ENCODE results near the gene SP2.

SP2 gene

DNA sequence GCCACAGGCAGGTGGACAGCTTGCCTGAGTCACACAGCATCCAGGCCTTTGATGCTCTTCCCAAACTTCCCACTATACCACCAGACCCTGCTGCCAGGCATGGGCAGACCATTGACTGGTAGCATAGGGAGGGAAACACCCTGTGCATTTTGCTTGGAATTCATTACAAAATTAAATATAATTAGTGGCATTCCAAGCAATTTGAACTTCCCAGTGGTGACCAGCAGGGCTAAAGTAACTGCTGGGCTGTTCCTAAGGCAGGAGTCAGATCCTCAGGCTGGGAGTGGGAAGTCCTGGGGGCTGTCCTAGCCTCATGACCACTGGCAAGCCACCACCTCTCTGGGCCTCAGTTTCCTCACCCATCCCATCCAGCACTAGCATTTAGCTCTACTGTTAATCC is 57.9 kb downstream of the SP2 start:
- no peaks in the 10 kb centered on the region for H3K79me2 ChIP-seq (ENCODE audit: insufficient read depth, low read depth)
- no peak overlapping the region for H2AFZ ChIP-seq (ENCODE audit: low read depth)
- H3K9ac ChIP-seq, result no peak overlapping the region
- no peak overlapping the region for H3K27ac ChIP-seq
- H3K27me3 ChIP-seq (ENCODE audit: insufficient read depth, low read depth), result no peaks in the 10 kb centered on the region
- no peak overlapping the region for H3K4me2 ChIP-seq
- H4K20me1 ChIP-seq (ENCODE audit: insufficient read depth), result no peaks in the 10 kb centered on the region
- H3K36me3 ChIP-seq (ENCODE audit: insufficient read depth), result no peaks in the 10 kb centered on the region
- H3K4me1 ChIP-seq (ENCODE audit: low read depth, poor library complexity, severe bottlenecking), result peaks cover 17% of the 10 kb centered on the region
- no peak overlapping the region for H3K4me3 ChIP-seq (IDR thresholded peaks at IDR 0.05; ENCODE audit: insufficient read depth, low read depth, low read length)
- TF ChIP-seq, protein P1, sequence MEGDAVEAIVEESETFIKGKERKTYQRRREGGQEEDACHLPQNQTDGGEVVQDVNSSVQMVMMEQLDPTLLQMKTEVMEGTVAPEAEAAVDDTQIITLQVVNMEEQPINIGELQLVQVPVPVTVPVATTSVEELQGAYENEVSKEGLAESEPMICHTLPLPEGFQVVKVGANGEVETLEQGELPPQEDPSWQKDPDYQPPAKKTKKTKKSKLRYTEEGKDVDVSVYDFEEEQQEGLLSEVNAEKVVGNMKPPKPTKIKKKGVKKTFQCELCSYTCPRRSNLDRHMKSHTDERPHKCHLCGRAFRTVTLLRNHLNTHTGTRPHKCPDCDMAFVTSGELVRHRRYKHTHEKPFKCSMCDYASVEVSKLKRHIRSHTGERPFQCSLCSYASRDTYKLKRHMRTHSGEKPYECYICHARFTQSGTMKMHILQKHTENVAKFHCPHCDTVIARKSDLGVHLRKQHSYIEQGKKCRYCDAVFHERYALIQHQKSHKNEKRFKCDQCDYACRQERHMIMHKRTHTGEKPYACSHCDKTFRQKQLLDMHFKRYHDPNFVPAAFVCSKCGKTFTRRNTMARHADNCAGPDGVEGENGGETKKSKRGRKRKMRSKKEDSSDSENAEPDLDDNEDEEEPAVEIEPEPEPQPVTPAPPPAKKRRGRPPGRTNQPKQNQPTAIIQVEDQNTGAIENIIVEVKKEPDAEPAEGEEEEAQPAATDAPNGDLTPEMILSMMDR (conservative IDR thresholded peaks at IDR 0.05; ENCODE audit: low read depth, low read length), result no peak

DNA sequence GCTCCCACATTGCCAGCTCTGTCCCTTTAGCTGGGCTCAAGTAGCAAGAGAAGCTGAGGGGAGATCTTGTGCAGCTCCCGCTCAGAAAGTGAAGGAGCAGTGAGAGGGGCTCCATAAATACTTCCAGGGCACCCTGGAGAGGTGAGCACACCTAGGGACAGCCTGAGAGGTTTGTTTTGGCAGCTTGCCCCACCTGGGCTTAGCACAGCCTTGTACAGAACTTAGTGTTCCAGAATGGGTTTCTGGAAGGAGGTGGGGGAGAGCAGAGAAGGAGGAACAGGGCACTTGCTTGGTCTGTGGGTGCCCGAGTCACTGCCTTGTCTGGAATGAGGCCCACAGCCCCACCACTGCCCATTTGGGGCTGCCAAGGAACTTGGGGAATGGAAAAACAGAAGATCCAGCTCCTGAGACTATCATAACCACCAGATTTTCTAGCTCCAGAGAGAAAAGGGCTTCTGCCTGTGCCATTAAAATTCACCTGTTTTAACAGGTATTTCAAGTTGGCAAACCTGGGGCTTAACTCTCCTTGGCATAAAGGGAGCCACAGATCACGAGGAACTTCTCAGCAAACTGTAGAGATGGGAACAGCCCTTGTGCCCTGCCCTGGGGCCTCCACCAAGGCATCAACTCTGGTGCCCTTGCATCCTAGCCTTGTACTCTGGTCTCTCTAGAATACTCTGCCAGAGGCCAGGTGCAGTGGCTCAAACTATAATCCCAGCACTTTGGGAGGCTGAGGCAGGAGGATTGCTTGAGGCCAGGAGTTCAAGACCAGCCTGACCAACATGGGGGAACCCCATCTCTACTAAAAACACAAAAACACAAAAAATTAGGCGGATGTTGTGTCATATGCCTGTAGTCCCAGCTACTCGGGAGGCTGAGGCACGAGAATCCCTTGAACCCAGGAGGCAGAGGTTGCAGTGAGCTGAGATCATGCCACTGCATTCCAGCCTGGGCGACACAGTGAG is 59.7 kb downstream of the SP2 start:
- Histone ChIP-seq H3K27ac (no peak overlapping the region), H3K79me2 (ENCODE audit: insufficient read depth, low read depth) (no peaks in the 10 kb centered on the region), H2AFZ (ENCODE audit: low read depth) (no peak overlapping the region), H3K36me3 (ENCODE audit: insufficient read depth) (no peaks in the 10 kb centered on the region), H3K27me3 (ENCODE audit: insufficient read depth, low read depth) (no peaks in the 10 kb centered on the region), H3K4me1 (ENCODE audit: low read depth, poor library complexity, severe bottlenecking) (peaks cover 5% of the 10 kb centered on the region), H3K9ac (no peak overlapping the region), H3K4me2 (no peak overlapping the region), H4K20me1 (ENCODE audit: insufficient read depth) (no peaks in the 10 kb centered on the region), H3K4me3 (IDR thresholded peaks at IDR 0.05; ENCODE audit: insufficient read depth, low read depth, low read length) (no peak overlapping the region)
- TF ChIP-seq, protein P1 (conservative IDR thresholded peaks at IDR 0.05; ENCODE audit: low read depth, low read length), result no peak

DNA sequence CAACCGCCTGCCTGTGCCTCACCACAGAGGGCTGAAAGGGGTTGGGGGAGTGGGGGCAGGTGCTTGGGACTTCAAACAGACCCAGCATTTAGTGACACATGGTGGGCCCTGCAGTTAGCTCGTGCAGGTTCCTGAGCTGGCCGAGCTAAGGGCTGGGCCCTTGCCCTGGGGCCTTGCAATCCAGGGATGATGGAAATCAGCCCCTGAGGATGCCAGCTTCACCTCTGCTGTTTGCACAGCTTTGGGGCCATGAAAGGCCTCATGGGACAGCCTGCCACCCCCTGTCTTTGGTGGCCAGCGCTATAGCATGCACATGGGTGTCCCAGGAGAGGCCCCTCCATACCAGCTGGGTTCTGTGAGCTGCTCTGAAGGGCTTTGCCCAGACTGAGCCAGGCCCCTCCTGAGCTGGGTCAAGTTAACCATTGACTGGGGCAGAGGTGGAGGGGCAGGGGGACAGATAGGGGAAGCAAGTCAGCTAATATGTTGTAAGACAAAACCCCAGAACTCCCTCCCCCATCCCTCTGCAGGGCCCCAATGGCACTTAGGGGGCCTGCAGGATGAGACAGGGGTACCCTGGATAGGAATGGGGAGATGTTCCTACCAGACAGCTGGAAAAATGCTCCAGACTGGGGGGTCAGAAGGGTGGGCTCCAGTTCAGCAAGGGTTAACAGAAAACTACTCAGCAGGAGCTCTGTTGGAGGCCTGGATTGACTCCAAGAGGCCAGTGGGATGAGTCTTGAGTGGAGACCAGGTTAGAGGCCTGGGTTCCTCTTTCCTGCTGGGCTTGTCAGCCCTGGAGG is 61.0 kb downstream of the SP2 start:
- no peak overlapping the region for H2AFZ ChIP-seq (ENCODE audit: low read depth)
- H3K4me1 ChIP-seq (ENCODE audit: low read depth, poor library complexity, severe bottlenecking), result peaks cover 5% of the 10 kb centered on the region
- no peaks in the 10 kb centered on the region for H3K27me3 ChIP-seq (ENCODE audit: insufficient read depth, low read depth)
- H3K79me2 ChIP-seq (ENCODE audit: insufficient read depth, low read depth), result no peaks in the 10 kb centered on the region
- H4K20me1 ChIP-seq (ENCODE audit: insufficient read depth), result no peaks in the 10 kb centered on the region
- TF ChIP-seq, protein P1 (conservative IDR thresholded peaks at IDR 0.05; ENCODE audit: low read depth, low read length), result no peak
- H3K9ac ChIP-seq, result no peak overlapping the region
- H3K27ac ChIP-seq, result no peak overlapping the region
- H3K4me3 ChIP-seq (IDR thresholded peaks at IDR 0.05; ENCODE audit: insufficient read depth, low read depth, low read length), result no peak overlapping the region
- H3K4me2 ChIP-seq, result no peak overlapping the region
- no peaks in the 10 kb centered on the region for H3K36me3 ChIP-seq (ENCODE audit: insufficient read depth)

DNA sequence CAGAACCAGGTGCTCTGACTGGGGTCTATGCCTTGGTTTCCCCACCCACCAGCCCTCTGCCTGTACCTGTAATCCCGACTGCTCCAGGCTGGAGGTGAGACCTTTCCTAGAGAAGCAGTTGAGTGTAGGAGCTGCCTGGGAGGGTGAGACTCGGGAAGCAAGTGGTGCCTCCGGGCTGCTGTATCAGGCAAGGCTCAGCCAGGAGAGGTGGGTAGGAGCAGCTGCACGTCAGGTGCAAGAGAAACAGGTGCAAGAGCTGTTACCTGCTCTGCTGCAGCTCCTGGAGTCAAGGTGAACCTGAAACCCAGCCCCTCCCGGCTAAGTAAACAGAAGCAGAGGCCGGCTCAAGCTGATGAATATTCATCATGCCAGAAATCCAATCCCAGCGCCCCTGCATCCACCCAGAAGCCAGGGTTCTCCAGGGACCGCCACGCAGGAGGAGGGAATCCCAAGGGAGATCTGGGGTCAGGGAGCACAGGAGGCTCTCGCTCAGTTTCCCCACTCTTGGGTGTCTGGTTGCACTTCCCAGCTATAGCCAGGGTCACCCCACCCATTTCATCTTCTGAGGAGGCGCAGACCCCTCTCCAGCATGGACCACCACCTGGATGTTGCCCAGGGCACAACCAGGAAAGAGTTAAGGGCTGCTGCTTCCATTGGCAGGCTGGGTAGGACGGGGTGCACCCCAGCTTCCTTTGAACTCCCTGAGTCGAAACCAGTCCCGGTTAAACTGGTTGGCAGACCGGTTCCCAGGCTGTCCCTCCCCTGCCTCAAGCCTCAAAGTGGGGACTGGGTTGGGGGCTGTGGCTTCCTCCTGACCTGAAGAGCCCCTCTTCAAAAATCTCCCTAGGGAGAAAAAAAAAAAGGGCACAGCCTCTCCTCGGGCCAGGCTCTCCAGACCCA is 61.8 kb downstream of the SP2 start, which contains the start of gene PRR15L:
PRR15L (minus strand) TSS at position 293 of the 900 bp plus-strand sequence. CDS start 4,649 bp downstream, outside the sequence.
- H3K4me3 ChIP-seq (IDR thresholded peaks at IDR 0.05; ENCODE audit: insufficient read depth, low read depth, low read length), result no peak within 1 kb of the TSS

More for the DNA sequence above, 61.8 kb downstream of the SP2 start, which contains the start of gene PRR15L:
- no peak within 1 kb of the TSS for H2AFZ ChIP-seq (ENCODE audit: low read depth)
- TF ChIP-seq, protein P1 (conservative IDR thresholded peaks at IDR 0.05; ENCODE audit: low read depth, low read length), result no peak
- no peak within 1 kb of the TSS for H3K9ac ChIP-seq
- H3K4me2 ChIP-seq, result no peak within 1 kb of the TSS
- H3K27ac ChIP-seq, result no peak within 1 kb of the TSS
- H3K79me2 ChIP-seq (ENCODE audit: insufficient read depth, low read depth), result no peaks in the 10 kb centered on the region
- peaks cover 5% of the 10 kb centered on the region for H3K4me1 ChIP-seq (ENCODE audit: low read depth, poor library complexity, severe bottlenecking)
- no peaks in the 10 kb centered on the region for H3K36me3 ChIP-seq (ENCODE audit: insufficient read depth)
- no peaks in the 10 kb centered on the region for H3K27me3 ChIP-seq (ENCODE audit: insufficient read depth, low read depth)
- no peaks in the 10 kb centered on the region for H4K20me1 ChIP-seq (ENCODE audit: insufficient read depth)

All from KMS-11 (cell line).